22Rv1 (cell line): ENCODE results near the gene PAQR9.
A peak's percentile ranks its signal among the peaks of the same experiment; 100 is the strongest.

Experiments
- H3K27ac ChIP-seq: fragments of 450-650 bp; 2 replicates; pipeline ENCODE4 v1.5.1; 2017
- CTCF ChIP-seq: fragments of 450-650 bp; IDR thresholded peaks from 2 replicates; pipeline ENCODE4 v1.5.1; 2017; ENCODE audit warnings: mild to moderate bottlenecking
- ZFX ChIP-seq: fragments of 450-650 bp; IDR thresholded peaks from 2 replicates; pipeline ENCODE4 v1.6.1; 2017; ENCODE audit warnings: antibody characterized with exemption, borderline replicate concordance

The PAQR9 gene

GRCh38 chr3:142963516-142964448, at the start of gene PAQR9:
Gene PAQR9 (minus strand): TSS chr3:142963674. CDS start chr3:142963336, 338 bp downstream.
- no peak within 1 kb of the TSS for H3K27ac ChIP-seq

GRCh38 chr3:143011705-143012104, 48.2 kb upstream of the PAQR9 start:
- no peak for TF ChIP-seq CTCF
- no peak for TF ChIP-seq ZFX

More at GRCh38 chr3:142963516-142964448, at the start of gene PAQR9:
- no peak for TF ChIP-seq ZFX
- no peak; the same call in none of the 2 replicates for TF ChIP-seq CTCF

GRCh38 chr3:143010024-143010423, 46.5 kb upstream of the PAQR9 start:
- TF ChIP-seq CTCF = no peak
- no peak for TF ChIP-seq ZFX
- no peak overlapping the region for H3K27ac ChIP-seq

More at GRCh38 chr3:143011705-143012104, 48.2 kb upstream of the PAQR9 start:
- H3K27ac ChIP-seq = no peak overlapping the region

GRCh38 chr3:143004823-143005222, 41.3 kb upstream of the PAQR9 start:
- TF ChIP-seq ZFX = no peak
- TF ChIP-seq CTCF = no peak
- no peak overlapping the region for H3K27ac ChIP-seq

GRCh38 chr3:143002727-143003126, 39.3 kb upstream of the PAQR9 start:
- TF ChIP-seq CTCF (no peak), ZFX (no peak)
- H3K27ac ChIP-seq = peak overlapping the region; percentile 93

- TF ChIP-seq ZFX (no peak), CTCF (no peak)
- H3K27ac ChIP-seq = peak overlapping the region; percentile 93
Measured at GRCh38 chr3:143002083-143002712, 38.7 kb upstream of the PAQR9 start.
